Pulmonary artery endothelial cell (primary cell): Measurements from ENCODE around the gene AAGAB. TPM values are rescaled to one million over a fixed set of nuclear protein-coding genes. Genes with fewer than 3 reads are reported as not detected.
A peak's percentile ranks its signal among the peaks of the same experiment; 100 is the strongest.

Experiments used
- DNase-seq: peaks from one replicate; pipeline ENCODE4 v3.0.0-alpha.2; 2011; ENCODE audit warnings: low read depth, low spot score
- total RNA-seq: library from RNA; depleted of rRNA; stranded (reverse); fragments of >200 nt; gene quantifications from 2 replicates; pipeline ENCODE4 v1.2.3, GENCODE V29; 2014

AAGAB gene
- total RNA-seq, 1 donor from 2014 or later, result 51.1 TPM

GRCh38 chr15:67189326-67190051 lies 65.0 kb downstream of the AAGAB start:
- DNase-seq, result no peak

GRCh38 chr15:67188551-67189218 lies 65.8 kb downstream of the AAGAB start:
- no peak for DNase-seq

- no peak for DNase-seq
Measured at GRCh38 chr15:67187351-67187854, 67.1 kb downstream of the AAGAB start.

GRCh38 chr15:67186688-67187087 lies 67.8 kb downstream of the AAGAB start:
- DNase-seq, result no peak

- no peak for DNase-seq
Measured at GRCh38 chr15:67186226-67186649, 68.2 kb downstream of the AAGAB start.

- DNase-seq, result no peak
Measured at GRCh38 chr15:67185621-67186225, 68.7 kb downstream of the AAGAB start.

- DNase-seq, result no peak
Measured at GRCh38 chr15:67185051-67185450, 69.4 kb downstream of the AAGAB start.

- no peak for DNase-seq
Measured at GRCh38 chr15:67184208-67184925, 70.1 kb downstream of the AAGAB start.

GRCh38 chr15:67183443-67184169 lies 70.9 kb downstream of the AAGAB start:
- DNase-seq, result no peak

- no peak for DNase-seq
Measured at GRCh38 chr15:67181221-67181639, 73.2 kb downstream of the AAGAB start.

GRCh38 chr15:67180514-67181191 lies 73.8 kb downstream of the AAGAB start:
- DNase-seq, result no peak

GRCh38 chr15:67180035-67180434 lies 74.4 kb downstream of the AAGAB start:
- DNase-seq, result no peak

GRCh38 chr15:67179411-67179995 lies 75.0 kb downstream of the AAGAB start:
- DNase-seq, result no peak

GRCh38 chr15:67178569-67179210 lies 75.8 kb downstream of the AAGAB start:
- DNase-seq, result peak; percentile 83

GRCh38 chr15:67177752-67178151 lies 76.7 kb downstream of the AAGAB start:
- no peak for DNase-seq

GRCh38 chr15:67176195-67176971 lies 78.1 kb downstream of the AAGAB start:
- no peak for DNase-seq

GRCh38 chr15:67175643-67176071 lies 78.8 kb downstream of the AAGAB start:
- no peak for DNase-seq

GRCh38 chr15:67174864-67175573 lies 79.4 kb downstream of the AAGAB start:
- peak; percentile 60 for DNase-seq
